ENCODE data around the gene EML4.

DNA sequence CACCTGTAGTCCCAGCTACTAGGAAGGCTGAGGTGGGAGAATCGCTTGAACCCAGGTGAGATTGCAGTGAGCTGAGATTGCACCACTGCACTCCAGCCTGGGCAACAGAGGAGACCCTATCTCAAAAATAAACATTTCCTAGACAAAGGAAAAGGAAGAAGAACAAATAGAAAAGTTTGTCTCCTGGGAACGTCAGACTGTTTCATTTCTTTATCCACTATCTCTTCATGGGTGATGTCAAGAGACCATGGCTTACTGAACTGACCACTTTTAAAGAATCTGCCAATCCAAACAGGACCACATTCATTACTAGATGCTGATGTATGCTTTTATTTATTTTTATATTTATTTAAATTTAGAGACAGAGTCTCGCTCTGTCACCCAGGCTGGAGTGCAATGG, 165.1 kb downstream of the EML4 start:
- TF ChIP-seq, protein P1, sequence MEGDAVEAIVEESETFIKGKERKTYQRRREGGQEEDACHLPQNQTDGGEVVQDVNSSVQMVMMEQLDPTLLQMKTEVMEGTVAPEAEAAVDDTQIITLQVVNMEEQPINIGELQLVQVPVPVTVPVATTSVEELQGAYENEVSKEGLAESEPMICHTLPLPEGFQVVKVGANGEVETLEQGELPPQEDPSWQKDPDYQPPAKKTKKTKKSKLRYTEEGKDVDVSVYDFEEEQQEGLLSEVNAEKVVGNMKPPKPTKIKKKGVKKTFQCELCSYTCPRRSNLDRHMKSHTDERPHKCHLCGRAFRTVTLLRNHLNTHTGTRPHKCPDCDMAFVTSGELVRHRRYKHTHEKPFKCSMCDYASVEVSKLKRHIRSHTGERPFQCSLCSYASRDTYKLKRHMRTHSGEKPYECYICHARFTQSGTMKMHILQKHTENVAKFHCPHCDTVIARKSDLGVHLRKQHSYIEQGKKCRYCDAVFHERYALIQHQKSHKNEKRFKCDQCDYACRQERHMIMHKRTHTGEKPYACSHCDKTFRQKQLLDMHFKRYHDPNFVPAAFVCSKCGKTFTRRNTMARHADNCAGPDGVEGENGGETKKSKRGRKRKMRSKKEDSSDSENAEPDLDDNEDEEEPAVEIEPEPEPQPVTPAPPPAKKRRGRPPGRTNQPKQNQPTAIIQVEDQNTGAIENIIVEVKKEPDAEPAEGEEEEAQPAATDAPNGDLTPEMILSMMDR (conservative IDR thresholded peaks at IDR 0.05): no peak
- TF ChIP-seq ZFX (IDR thresholded peaks at IDR 0.05): no peak
